ENCODE data around the gene PTTG1.
"Not testable (repeated sequence)": the region's sequence is repeated elsewhere in the genome, so short reads cannot be mapped to it uniquely, and the experiment has no call there.

PTTG1 gene

DNA sequence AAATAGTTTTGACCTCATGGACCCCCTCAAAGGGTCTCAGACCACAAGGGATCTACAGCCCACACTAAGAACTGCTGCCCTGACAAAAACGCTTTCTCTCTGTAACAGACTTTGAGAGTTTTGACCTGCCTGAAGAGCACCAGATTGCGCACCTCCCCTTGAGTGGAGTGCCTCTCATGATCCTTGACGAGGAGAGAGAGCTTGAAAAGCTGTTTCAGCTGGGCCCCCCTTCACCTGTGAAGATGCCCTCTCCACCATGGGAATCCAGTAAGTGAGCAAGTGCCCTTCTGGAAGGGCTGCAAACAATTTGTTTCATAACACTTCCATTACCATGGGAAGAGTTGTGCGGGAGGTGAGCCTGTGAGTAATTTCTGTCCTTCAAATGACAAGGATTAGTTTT, 6.0 kb downstream of the PTTG1 start:
- no peak for DNase-seq

DNA sequence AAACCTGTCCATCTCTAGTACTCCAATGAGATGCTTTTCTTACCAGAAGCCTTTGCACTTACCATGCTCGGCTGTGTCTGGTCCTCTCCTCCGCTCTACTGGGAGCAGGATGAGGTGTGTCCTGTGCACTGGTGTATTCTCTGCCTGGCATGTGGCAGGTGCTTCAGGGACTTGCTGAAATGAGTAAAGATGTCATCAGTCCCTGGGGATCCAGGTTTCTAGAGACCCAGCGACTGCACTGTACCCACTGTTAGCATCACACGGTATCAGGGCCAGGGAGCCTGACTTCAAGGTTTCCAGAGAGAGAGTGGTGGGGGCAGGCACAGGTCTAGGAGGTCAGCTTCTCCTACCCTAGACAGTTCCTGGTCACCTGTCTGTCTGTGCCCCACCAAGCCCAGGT, 10.5 kb downstream of the PTTG1 start:
- DNase-seq = no peak

GRCh38 chr5:160432787-160433186, 11.1 kb downstream of the PTTG1 start:
- no peak for DNase-seq

DNA sequence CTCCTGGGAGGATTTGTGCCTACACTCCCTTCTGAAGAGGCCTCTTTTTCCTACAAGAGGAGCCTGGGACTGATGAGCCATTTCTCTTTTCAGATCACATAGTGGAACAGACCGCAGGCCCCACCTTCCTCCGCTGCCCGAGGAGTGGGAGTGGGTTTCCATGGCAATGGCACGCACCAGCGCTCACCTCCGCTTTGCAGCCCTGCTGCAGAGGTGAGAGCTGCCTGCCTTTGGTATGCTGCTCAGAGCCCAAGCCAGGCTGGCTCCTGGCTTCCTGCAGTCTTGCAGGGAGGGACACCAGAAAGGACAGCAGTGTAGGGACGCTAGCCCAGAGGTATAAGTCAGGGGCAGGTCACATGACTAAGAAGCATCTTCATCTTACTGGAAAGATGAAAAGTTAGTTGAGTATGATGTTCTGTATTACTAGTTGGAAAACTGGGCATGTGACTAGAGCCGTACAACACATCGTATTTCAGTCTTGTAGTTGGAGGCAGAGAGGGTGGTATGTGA, 12.4 kb downstream of the PTTG1 start:
- peak; percentile 21 for DNase-seq

- DNase-seq = no peak
These were observed 13.9 kb downstream of the PTTG1 start for GRCh38 chr5:160435532-160435931.

GRCh38 chr5:160436017-160436416, 14.4 kb downstream of the PTTG1 start:
- no peak for DNase-seq

DNA sequence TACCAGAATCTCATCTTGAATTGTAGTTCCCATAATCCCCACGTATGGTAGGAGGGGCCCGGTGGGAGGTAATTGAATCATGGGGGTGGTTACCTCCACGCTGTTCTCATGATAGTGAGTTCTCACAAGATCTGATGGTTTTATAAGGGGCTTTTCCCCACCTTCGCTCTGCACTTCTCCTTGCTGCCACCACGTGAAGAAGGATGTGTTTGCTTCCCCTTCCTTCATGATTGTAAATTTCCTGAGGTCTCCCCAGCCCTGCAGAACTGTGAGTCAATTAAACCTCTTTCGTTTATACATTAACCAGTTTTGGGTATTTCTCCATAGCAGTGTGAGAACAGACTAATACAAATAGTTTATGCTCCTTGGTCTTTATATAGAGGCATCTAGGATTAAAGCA, 15.0 kb downstream of the PTTG1 start:
- not testable (repeated sequence) for DNase-seq

GRCh38 chr5:160437271-160437670, 15.6 kb downstream of the PTTG1 start:
- no peak for DNase-seq

- DNase-seq = peak; percentile 64
These were observed 16.9 kb downstream of the PTTG1 start for GRCh38 chr5:160438316-160439204.

DNA sequence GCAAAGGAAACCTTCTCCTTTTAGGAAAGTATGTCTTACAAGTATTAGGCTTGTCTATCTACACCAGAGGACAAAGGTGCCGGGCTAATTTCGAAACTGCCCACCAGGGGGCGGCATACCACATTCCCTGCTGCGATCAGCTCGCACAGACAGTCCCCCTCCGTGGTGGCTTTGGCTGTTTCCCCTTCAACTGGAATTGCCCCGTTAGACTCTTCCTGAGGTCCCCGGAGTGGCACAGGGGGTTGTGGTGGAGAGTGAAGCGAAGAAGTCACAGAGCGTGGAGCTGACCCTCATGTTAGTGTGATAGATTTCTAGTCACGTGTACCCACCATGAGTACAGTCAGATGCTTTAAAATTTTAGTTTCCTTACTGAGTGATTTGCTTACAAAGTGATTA, 17.5 kb downstream of the PTTG1 start:
- peak; percentile 77 for DNase-seq

GRCh38 chr5:160441311-160441781, 19.7 kb downstream of the PTTG1 start:
- DNase-seq = no peak

GRCh38 chr5:160442824-160443431, 21.3 kb downstream of the PTTG1 start:
- no peak for DNase-seq

DNA sequence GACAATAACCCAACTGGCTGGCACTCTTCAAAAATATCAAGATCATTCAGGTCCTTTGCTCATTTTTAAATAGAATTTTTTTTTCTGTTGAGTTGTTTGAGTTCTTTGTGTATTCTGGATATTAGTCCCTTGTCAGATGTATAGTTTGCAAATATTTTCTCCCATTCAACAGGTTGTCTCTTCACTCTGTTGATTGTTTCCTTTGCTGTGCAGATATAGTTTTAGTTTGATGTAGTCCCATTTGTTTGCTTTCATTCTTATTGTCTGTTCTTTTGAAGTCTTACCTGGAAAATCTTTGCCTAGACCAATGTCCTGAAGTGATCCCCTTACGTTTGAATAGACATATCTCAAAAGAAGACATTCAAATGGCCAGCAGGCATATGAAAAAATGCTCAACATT, 22.8 kb downstream of the PTTG1 start:
- no peak for DNase-seq

DNA sequence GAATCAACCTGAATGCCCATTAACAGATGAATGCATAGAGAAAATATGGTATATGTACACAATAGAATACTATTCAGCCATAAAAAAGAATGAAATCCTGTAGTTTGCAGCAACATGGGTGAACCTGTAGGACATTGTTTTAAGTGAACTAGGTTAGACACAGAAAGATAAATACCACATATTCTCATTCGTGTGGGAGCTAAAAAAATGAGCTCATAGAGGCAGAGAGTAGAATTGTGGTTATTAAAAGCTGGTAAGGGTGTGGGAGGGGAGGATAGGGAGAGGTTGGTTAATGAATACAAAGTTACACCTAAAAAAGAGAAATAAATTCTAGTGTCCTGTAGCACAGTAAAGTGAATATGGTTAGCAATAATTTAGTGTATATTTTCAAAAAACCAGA, 23.5 kb downstream of the PTTG1 start:
- DNase-seq = no peak

DNA sequence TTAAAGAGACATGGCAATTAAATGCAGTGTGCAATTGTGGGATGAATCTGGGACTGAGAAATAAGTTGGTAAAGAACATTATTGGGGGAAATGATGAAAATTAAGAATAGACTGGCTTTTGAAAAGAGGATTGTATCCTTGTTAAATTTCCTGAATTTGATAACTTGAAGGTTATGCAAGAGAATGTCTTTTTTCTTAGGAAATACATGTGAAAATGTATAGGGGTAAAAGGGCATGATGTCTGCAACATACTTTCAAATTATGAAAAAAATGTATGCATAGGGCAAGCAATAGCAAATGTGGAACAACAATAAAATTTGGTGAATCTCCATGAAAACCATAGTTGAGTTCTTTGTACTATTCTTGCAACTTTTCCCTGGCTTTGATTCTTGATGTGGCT, 24.1 kb downstream of the PTTG1 start:
- no peak for DNase-seq

GRCh38 chr5:160448886-160449285, 27.2 kb downstream of the PTTG1 start:
- DNase-seq = no peak

DNA sequence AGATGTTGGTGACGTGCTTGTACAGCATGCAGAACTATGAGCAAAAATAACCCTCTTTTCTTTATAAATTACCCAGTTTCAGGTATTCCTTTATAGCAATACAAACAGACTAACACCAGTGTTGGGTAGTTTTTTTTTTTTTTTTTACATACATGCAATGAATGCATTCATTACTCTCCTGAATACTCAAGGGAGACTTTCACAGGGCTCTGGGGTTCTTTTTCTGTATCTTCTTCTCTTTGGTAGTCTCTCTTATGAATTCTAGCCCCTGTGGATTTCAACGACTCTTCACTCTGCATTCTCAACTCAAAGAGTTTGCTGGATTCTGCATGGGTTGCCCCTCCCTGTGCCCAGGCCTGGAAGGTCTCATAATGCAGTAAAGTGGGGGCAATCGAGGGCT, 27.8 kb downstream of the PTTG1 start:
- no peak for DNase-seq

DNA sequence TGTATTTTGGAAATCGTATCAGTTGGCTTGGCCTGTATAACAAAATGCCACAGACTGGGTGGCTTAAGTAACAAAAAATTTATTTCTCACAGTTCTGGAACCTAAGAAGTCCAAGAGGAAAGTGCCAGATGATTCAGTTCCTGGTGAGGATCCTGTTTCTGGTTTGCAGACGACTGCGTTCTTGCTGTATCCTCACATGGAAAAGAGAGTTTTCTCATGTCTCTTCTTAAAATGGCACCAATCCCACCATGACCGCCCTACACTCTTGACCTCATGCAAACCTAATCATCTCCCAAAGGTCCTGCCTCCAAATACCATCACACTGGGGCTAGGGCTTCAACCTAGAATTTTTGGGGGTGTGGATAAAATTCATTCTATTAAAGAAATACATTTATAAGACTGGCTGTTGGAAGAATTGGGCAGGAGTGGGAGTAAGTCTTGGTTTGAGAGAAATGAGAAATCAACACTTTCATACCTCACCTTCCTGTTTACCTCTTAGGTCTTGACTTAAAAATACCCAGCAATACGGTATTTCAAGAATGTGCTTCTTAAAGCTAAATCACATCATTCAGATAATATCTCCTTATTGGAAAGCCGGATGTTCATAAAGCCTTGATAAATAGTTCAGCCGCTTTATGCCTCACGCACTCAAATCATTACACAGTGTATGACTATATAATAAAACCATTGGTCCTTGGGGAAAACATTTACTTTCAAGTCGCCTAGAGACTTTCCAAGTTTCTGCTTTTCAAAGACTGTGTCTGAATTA, 28.7 kb downstream of the PTTG1 start:
- DNase-seq = no peak

GRCh38 chr5:160451281-160451680, 29.6 kb downstream of the PTTG1 start:
- no peak for DNase-seq

GRCh38 chr5:160452036-160452435, 30.4 kb downstream of the PTTG1 start:
- no peak for DNase-seq

- no peak for DNase-seq
These were observed 31.1 kb downstream of the PTTG1 start for GRCh38 chr5:160452795-160453194.

- DNase-seq = no peak
These were observed 32.1 kb downstream of the PTTG1 start for GRCh38 chr5:160453751-160454150.

- DNase-seq = no peak
These were observed 33.9 kb downstream of the PTTG1 start for GRCh38 chr5:160455600-160455999.
